HEK293 (cell line): ENCODE results near the gene SETD1B.

Experiments used
- FEZF1 ChIP-seq: fragments of 450-650 bp; formaldehyde crosslinking; IDR thresholded peaks from 2 replicates; pipeline ENCODE4 v1.5.1; 2016; ENCODE audit warnings: missing biosample characterization, missing genetic modification characterization
- IKZF3 ChIP-seq: fragments of 450-650 bp; IDR thresholded peaks from 2 replicates; pipeline ENCODE4 v1.5.0; 2018; ENCODE audit warnings: missing biosample characterization, mild to moderate bottlenecking, missing genetic modification characterization, moderate library complexity
- SALL2 ChIP-seq: fragments of 450-650 bp; formaldehyde crosslinking; IDR thresholded peaks from 2 replicates; pipeline ENCODE4 v1.5.0; 2017; ENCODE audit warnings: missing biosample characterization, mild to moderate bottlenecking, missing genetic modification characterization, borderline replicate concordance
- ZNF132 ChIP-seq: fragments of 450-650 bp; formaldehyde crosslinking; IDR thresholded peaks from 2 replicates; pipeline ENCODE4 v1.5.1; 2017; ENCODE audit warnings: missing biosample characterization, missing genetic modification characterization, borderline replicate concordance
- ZNF133 ChIP-seq: fragments of 450-650 bp; formaldehyde crosslinking; IDR thresholded peaks from 2 replicates; pipeline ENCODE4 v1.5.1; 2016; ENCODE audit warnings: missing biosample characterization, missing genetic modification characterization
- ZNF274 ChIP-seq, 2 experiments: fragments of 200-500 bp in 1 of 2; fragments of 450-650 bp in 1 of 2; sonication (Bioruptor generic) in 1 of 2; formaldehyde crosslinking in 1 of 2; IDR thresholded peaks; 2 replicates each; pipeline versions ENCODE4 v1.5.1 to v1.6.1; 2014 to 2016; ENCODE audit warnings: borderline replicate concordance in 1 of 2, inconsistent platforms in 1 of 2, low read length in 1 of 2, missing biosample characterization in 1 of 2, missing genetic modification characterization in 1 of 2
- ZNF350 ChIP-seq: fragments of 450-650 bp; formaldehyde crosslinking; IDR thresholded peaks from 2 replicates; pipeline ENCODE4 v1.5.0; 2017; ENCODE audit warnings: missing biosample characterization, mild to moderate bottlenecking, missing genetic modification characterization
- ZNF792 ChIP-seq: fragments of 450-650 bp; formaldehyde crosslinking; IDR thresholded peaks from 2 replicates; pipeline ENCODE4 v1.5.1; 2016; ENCODE audit warnings: missing biosample characterization, missing genetic modification characterization
- TF ChIP-seq, protein P1 (sequence below): fragments of 450-650 bp; IDR thresholded peaks from 2 replicates; pipeline ENCODE4 v1.5.1; 2018; ENCODE audit warnings: missing biosample characterization, mild to moderate bottlenecking, missing genetic modification characterization
- TF ChIP-seq, protein P2 (sequence below): fragments of 450-650 bp; formaldehyde crosslinking; IDR thresholded peaks from 2 replicates; pipeline ENCODE4 v1.5.1; 2016; ENCODE audit warnings: missing biosample characterization, missing genetic modification characterization
- TF ChIP-seq, protein P3 (sequence below): fragments of 450-650 bp; formaldehyde crosslinking; IDR thresholded peaks from 2 replicates; pipeline ENCODE4 v1.5.1; 2016; ENCODE audit warnings: missing biosample characterization, missing genetic modification characterization, low read depth
- TF ChIP-seq, protein P4 (sequence below): fragments of 450-650 bp; formaldehyde crosslinking; IDR thresholded peaks from 2 replicates; pipeline ENCODE4 v1.5.1; 2016; ENCODE audit warnings: missing biosample characterization, missing genetic modification characterization, low read depth

DNA sequence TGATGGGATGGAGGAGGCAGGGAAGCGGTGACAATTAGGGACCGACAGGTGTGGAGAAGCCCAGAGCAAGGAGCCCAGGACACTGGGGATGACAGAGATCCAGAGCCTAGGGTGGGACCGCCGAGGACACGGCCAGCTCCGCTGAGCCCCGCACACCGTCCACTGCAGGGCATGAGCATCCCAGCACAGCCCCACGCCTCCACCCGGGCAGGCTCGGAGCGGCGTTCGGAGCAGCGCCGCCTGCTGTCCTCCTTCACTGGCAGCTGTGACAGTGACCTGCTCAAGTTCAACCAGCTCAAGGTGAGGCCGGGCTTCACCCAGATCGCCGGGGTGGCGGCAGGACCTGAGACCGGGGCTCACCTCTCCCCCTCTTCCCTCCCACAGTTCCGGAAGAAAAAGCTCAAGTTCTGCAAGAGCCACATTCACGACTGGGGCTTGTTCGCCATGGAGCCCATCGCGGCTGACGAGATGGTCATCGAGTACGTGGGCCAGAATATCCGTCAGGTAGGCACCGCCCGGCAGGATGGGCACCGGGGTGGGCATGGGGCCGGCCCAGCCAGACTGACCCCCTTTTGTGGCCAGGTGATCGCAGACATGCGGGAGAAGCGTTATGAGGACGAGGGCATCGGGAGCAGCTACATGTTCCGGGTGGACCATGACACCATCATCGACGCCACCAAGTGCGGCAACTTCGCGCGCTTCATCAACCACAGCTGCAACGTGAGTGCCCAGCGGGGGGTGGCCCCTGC lies 23.7 kb downstream of the SETD1B start:
- TF ChIP-seq FEZF1: no peak
- TF ChIP-seq, protein P1, sequence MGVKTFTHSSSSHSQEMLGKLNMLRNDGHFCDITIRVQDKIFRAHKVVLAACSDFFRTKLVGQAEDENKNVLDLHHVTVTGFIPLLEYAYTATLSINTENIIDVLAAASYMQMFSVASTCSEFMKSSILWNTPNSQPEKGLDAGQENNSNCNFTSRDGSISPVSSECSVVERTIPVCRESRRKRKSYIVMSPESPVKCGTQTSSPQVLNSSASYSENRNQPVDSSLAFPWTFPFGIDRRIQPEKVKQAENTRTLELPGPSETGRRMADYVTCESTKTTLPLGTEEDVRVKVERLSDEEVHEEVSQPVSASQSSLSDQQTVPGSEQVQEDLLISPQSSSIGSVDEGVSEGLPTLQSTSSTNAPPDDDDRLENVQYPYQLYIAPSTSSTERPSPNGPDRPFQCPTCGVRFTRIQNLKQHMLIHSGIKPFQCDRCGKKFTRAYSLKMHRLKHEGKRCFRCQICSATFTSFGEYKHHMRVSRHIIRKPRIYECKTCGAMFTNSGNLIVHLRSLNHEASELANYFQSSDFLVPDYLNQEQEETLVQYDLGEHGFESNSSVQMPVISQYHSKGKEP (tag by site-specific recombination): no peak
- no peak for TF ChIP-seq ZNF350 (tag by site-specific recombination)
- TF ChIP-seq, protein P2, sequence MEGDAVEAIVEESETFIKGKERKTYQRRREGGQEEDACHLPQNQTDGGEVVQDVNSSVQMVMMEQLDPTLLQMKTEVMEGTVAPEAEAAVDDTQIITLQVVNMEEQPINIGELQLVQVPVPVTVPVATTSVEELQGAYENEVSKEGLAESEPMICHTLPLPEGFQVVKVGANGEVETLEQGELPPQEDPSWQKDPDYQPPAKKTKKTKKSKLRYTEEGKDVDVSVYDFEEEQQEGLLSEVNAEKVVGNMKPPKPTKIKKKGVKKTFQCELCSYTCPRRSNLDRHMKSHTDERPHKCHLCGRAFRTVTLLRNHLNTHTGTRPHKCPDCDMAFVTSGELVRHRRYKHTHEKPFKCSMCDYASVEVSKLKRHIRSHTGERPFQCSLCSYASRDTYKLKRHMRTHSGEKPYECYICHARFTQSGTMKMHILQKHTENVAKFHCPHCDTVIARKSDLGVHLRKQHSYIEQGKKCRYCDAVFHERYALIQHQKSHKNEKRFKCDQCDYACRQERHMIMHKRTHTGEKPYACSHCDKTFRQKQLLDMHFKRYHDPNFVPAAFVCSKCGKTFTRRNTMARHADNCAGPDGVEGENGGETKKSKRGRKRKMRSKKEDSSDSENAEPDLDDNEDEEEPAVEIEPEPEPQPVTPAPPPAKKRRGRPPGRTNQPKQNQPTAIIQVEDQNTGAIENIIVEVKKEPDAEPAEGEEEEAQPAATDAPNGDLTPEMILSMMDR (tag by site-specific recombination): no peak
- TF ChIP-seq, protein P3, sequence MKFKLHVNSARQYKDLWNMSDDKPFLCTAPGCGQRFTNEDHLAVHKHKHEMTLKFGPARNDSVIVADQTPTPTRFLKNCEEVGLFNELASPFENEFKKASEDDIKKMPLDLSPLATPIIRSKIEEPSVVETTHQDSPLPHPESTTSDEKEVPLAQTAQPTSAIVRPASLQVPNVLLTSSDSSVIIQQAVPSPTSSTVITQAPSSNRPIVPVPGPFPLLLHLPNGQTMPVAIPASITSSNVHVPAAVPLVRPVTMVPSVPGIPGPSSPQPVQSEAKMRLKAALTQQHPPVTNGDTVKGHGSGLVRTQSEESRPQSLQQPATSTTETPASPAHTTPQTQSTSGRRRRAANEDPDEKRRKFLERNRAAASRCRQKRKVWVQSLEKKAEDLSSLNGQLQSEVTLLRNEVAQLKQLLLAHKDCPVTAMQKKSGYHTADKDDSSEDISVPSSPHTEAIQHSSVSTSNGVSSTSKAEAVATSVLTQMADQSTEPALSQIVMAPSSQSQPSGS: no peak
- TF ChIP-seq IKZF3 (tag by site-specific recombination): no peak
- no peak for TF ChIP-seq ZNF132 (tag by site-specific recombination)
- TF ChIP-seq ZNF133 (tag by site-specific recombination): no peak
- no peak for TF ChIP-seq ZNF792 (tag by site-specific recombination)
- TF ChIP-seq ZNF274 (IDR thresholded peaks at IDR 0.05; ENCODE audit: low read length): no peak
- no peak for TF ChIP-seq ZNF274 (tag by site-specific recombination; IDR thresholded peaks at IDR 0.05; ENCODE audit: borderline replicate concordance)
- TF ChIP-seq, protein P4, sequence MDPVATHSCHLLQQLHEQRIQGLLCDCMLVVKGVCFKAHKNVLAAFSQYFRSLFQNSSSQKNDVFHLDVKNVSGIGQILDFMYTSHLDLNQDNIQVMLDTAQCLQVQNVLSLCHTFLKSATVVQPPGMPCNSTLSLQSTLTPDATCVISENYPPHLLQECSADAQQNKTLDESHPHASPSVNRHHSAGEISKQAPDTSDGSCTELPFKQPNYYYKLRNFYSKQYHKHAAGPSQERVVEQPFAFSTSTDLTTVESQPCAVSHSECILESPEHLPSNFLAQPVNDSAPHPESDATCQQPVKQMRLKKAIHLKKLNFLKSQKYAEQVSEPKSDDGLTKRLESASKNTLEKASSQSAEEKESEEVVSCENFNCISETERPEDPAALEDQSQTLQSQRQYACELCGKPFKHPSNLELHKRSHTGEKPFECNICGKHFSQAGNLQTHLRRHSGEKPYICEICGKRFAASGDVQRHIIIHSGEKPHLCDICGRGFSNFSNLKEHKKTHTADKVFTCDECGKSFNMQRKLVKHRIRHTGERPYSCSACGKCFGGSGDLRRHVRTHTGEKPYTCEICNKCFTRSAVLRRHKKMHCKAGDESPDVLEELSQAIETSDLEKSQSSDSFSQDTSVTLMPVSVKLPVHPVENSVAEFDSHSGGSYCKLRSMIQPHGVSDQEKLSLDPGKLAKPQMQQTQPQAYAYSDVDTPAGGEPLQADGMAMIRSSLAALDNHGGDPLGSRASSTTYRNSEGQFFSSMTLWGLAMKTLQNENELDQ (tag by site-specific recombination): no peak
- TF ChIP-seq SALL2: no peak
